ENCODE results near the gene TTC19.
A peak's percentile ranks its signal among the peaks of the same experiment; 100 is the strongest.
"Not testable (repeated sequence)": the region's sequence is repeated elsewhere in the genome, so short reads cannot be mapped to it uniquely, and the experiment has no call there.

The TTC19 gene

GRCh38 chr17:15973016-15973415, 26.6 kb upstream of the TTC19 start:
- no peak for DNase-seq

GRCh38 chr17:15973834-15974233, 25.8 kb upstream of the TTC19 start:
- no peak for DNase-seq

- DNase-seq: no peak
These were observed 21.7 kb upstream of the TTC19 start for GRCh38 chr17:15977894-15978293.

- no peak for DNase-seq
These were observed 21.0 kb upstream of the TTC19 start for GRCh38 chr17:15978606-15979005.

- not testable (repeated sequence) for DNase-seq
These were observed 20.6 kb upstream of the TTC19 start for GRCh38 chr17:15979013-15979412.

- no peak for DNase-seq
These were observed 18.4 kb upstream of the TTC19 start for GRCh38 chr17:15981208-15981607.

- peak; percentile 71 for DNase-seq
These were observed 17.7 kb upstream of the TTC19 start for GRCh38 chr17:15981646-15982580.

GRCh38 chr17:15996322-15996721, 3.3 kb upstream of the TTC19 start:
- no peak for DNase-seq

GRCh38 chr17:15998031-15998562, 1.5 kb upstream of the TTC19 start:
- DNase-seq: no peak

- DNase-seq: peak; percentile 39
These were observed 577 bp downstream of the TTC19 start for GRCh38 chr17:15999974-16000827.

- peak; percentile 22 for DNase-seq
These were observed 1.7 kb downstream of the TTC19 start for GRCh38 chr17:16001226-16001897.

- no peak for DNase-seq
These were observed 3.2 kb downstream of the TTC19 start for GRCh38 chr17:16002708-16003260.

- DNase-seq: no peak
These were observed 4.2 kb downstream of the TTC19 start for GRCh38 chr17:16003841-16004240.

- no peak for DNase-seq
These were observed 6.0 kb downstream of the TTC19 start for GRCh38 chr17:16005636-16006035.

GRCh38 chr17:16007439-16007838, 7.8 kb downstream of the TTC19 start:
- DNase-seq: no peak

- DNase-seq: peak; percentile 79
These were observed 14.4 kb downstream of the TTC19 start for GRCh38 chr17:16013943-16014407.

- no peak for DNase-seq
These were observed 19.7 kb downstream of the TTC19 start for GRCh38 chr17:16019347-16019746.

GRCh38 chr17:16023881-16024280, 24.3 kb downstream of the TTC19 start:
- no peak for DNase-seq

GRCh38 chr17:16025202-16025601, 25.6 kb downstream of the TTC19 start:
- DNase-seq: no peak

GRCh38 chr17:16026895-16027294, 27.3 kb downstream of the TTC19 start:
- DNase-seq: no peak

GRCh38 chr17:16027708-16028584, 28.3 kb downstream of the TTC19 start:
- peak; percentile 94 for DNase-seq

Measured in EL (cell line).